PC-3 (cell line): ENCODE data around the gene CEP112.

Source experiments
- EZH2 ChIP-seq: fragments of 300-600 bp; sonication (generic); IDR thresholded peaks from one replicate; pipeline ENCODE4 v1.6.1; 2017; ENCODE audit warnings: antibody characterized with exemption, mild to moderate bottlenecking, low read length; ENCODE audit not compliant: unreplicated experiment
- EZH2phosphoT487 ChIP-seq: fragments of 300-600 bp; sonication (generic); IDR thresholded peaks from 2 replicates; pipeline ENCODE4 v1.6.1; 2018; ENCODE audit warnings: mild to moderate bottlenecking, antibody characterized with exemption, low read length, borderline replicate concordance
- TF ChIP-seq, protein P1 (sequence below): fragments of 300-600 bp; sonication (generic); conservative IDR thresholded peaks from 2 replicates; pipeline ENCODE4 v1.5.1; 2017; ENCODE audit warnings: antibody characterized with exemption, low read depth, mild to moderate bottlenecking, low read length

DNA sequence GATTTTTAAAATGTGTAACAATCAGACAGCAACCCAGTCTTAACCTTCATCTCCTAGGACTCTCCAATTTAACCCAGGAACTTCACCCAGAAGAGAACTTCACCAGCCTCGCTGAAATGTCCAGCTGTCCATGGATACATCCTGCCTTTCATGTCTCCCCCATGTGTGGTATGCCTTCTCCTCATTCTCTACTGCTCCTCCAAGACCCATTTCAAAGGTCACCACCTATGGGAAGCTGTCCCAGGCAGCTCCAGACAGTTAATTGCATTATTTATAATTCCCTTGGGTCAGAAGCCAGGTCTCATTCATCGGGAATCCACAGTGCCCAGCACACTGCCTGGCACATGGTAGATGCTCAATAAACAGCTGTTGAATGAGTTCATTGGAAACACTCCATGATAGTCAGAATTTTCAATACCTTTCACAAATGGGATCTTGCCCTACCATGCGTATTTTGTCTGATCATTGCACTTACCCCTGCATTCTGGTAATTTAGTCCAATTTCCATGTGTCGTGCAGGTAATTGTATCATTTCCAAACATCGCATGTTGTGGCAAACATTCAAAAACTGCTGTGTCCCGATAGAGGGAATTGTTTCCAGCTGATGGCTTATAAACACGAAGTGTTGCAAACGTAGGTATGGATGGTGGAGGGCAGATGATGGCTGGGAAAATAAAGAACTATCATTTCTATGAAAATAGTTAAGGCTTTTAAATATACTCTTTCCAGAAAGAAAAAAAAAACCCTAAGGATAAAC lies 28.3 kb upstream of the CEP112 start:
- no peak for TF ChIP-seq EZH2phosphoT487
- TF ChIP-seq, protein P1, sequence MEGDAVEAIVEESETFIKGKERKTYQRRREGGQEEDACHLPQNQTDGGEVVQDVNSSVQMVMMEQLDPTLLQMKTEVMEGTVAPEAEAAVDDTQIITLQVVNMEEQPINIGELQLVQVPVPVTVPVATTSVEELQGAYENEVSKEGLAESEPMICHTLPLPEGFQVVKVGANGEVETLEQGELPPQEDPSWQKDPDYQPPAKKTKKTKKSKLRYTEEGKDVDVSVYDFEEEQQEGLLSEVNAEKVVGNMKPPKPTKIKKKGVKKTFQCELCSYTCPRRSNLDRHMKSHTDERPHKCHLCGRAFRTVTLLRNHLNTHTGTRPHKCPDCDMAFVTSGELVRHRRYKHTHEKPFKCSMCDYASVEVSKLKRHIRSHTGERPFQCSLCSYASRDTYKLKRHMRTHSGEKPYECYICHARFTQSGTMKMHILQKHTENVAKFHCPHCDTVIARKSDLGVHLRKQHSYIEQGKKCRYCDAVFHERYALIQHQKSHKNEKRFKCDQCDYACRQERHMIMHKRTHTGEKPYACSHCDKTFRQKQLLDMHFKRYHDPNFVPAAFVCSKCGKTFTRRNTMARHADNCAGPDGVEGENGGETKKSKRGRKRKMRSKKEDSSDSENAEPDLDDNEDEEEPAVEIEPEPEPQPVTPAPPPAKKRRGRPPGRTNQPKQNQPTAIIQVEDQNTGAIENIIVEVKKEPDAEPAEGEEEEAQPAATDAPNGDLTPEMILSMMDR = no peak
- TF ChIP-seq EZH2 = no peak
